ENCODE data around the gene OR51B4.
"Not testable (repeated sequence)": the region's sequence is repeated elsewhere in the genome, so short reads cannot be mapped to it uniquely, and the experiment has no call there.

The OR51B4 gene

GRCh38 chr11:5300251-5300650 lies 1.5 kb downstream of the OR51B4 start:
- Histone ChIP-seq H3K9me3 (no peaks in the 10 kb centered on the region), H3K4me3 (ENCODE audit: low read depth in 1 of 2, low read length in 1 of 2) (no peak overlapping the region), H3K36me3 (no peaks in the 10 kb centered on the region), H3K27me3 (no peaks in the 10 kb centered on the region), H3K27ac (no peak overlapping the region), H3K4me1 (ENCODE audit: control insufficient read depth in 1 of 2, insufficient read depth in 1 of 2, low read depth in 1 of 2, low read length in 1 of 2) (no peaks in the 10 kb centered on the region)
- no peak for TF ChIP-seq CTCF (IDR thresholded peaks at IDR 0.05)

GRCh38 chr11:5298451-5298850 lies 3.3 kb downstream of the OR51B4 start:
- Histone ChIP-seq H3K36me3 (no peaks in the 10 kb centered on the region), H3K27me3 (no peaks in the 10 kb centered on the region), H3K27ac (no peak overlapping the region), H3K9me3 (no peaks in the 10 kb centered on the region), H3K4me3 (ENCODE audit: low read depth in 1 of 2, low read length in 1 of 2) (no peak overlapping the region), H3K4me1 (ENCODE audit: control insufficient read depth in 1 of 2, insufficient read depth in 1 of 2, low read depth in 1 of 2, low read length in 1 of 2) (no peaks in the 10 kb centered on the region)
- TF ChIP-seq CTCF (IDR thresholded peaks at IDR 0.05): no peak

GRCh38 chr11:5297721-5298323 lies 3.9 kb downstream of the OR51B4 start:
- no peaks in the 10 kb centered on the region for H3K4me1 ChIP-seq (ENCODE audit: control insufficient read depth in 1 of 2, insufficient read depth in 1 of 2, low read depth in 1 of 2, low read length in 1 of 2)
- no peaks in the 10 kb centered on the region for H3K36me3 ChIP-seq
- H3K4me3 ChIP-seq (ENCODE audit: low read depth in 1 of 2, low read length in 1 of 2): no peak overlapping the region
- no peaks in the 10 kb centered on the region for H3K27me3 ChIP-seq
- no peaks in the 10 kb centered on the region for H3K9me3 ChIP-seq
- TF ChIP-seq CTCF (IDR thresholded peaks at IDR 0.05): no peak
- H3K27ac ChIP-seq: no peak overlapping the region

GRCh38 chr11:5294342-5294995 lies 7.3 kb downstream of the OR51B4 start:
- not testable (repeated sequence) for H3K9me3 ChIP-seq; H3K4me1 ChIP-seq (ENCODE audit: control insufficient read depth in 1 of 2, insufficient read depth in 1 of 2, low read depth in 1 of 2, low read length in 1 of 2); H3K4me3 ChIP-seq (ENCODE audit: low read depth in 1 of 2, low read length in 1 of 2); H3K27ac ChIP-seq; H3K36me3 ChIP-seq; H3K27me3 ChIP-seq

GRCh38 chr11:5293028-5293427 lies 8.7 kb downstream of the OR51B4 start:
- TF ChIP-seq CTCF (IDR thresholded peaks at IDR 0.05): no peak

GRCh38 chr11:5291207-5291838 lies 10.4 kb downstream of the OR51B4 start:
- Histone ChIP-seq H3K4me1 (ENCODE audit: control insufficient read depth in 1 of 2, insufficient read depth in 1 of 2, low read depth in 1 of 2, low read length in 1 of 2) (no peaks in the 10 kb centered on the region), H3K27me3 (no peaks in the 10 kb centered on the region), H3K9me3 (no peaks in the 10 kb centered on the region), H3K27ac (no peak overlapping the region), H3K4me3 (ENCODE audit: low read depth in 1 of 2, low read length in 1 of 2) (no peak overlapping the region), H3K36me3 (no peaks in the 10 kb centered on the region)
- TF ChIP-seq CTCF (IDR thresholded peaks at IDR 0.05): no peak

More at GRCh38 chr11:5293028-5293427, 8.7 kb downstream of the OR51B4 start:
- H3K27ac ChIP-seq: no peak overlapping the region
- no peak overlapping the region for H3K4me3 ChIP-seq (ENCODE audit: low read depth in 1 of 2, low read length in 1 of 2)
- no peaks in the 10 kb centered on the region for H3K27me3 ChIP-seq
- H3K36me3 ChIP-seq: no peaks in the 10 kb centered on the region
- no peaks in the 10 kb centered on the region for H3K4me1 ChIP-seq (ENCODE audit: control insufficient read depth in 1 of 2, insufficient read depth in 1 of 2, low read depth in 1 of 2, low read length in 1 of 2)
- H3K9me3 ChIP-seq: no peaks in the 10 kb centered on the region

Measured in neutrophil (primary cell).